OCI-LY1 (cell line): ENCODE measurements around the gene ARHGEF6.

Experiments
- H2AFZ ChIP-seq: fragments of 200-600 bp; sonication (generic), shearing (Covaris generic); 2 replicates; pipeline ENCODE4 v1.6.0; 2014; ENCODE audit warnings: antibody characterized with exemption, mild to moderate bottlenecking, low read length
- H3F3A ChIP-seq: fragments of 200-600 bp; sonication (generic), shearing (Covaris generic); 2 replicates; pipeline ENCODE4 v1.6.0; 2014; ENCODE audit warnings: mild to moderate bottlenecking, antibody characterized with exemption, low read length, moderate library complexity; ENCODE audit not compliant: insufficient read depth
- H3K27ac ChIP-seq: fragments of 200-600 bp; sonication (generic); 2 replicates; pipeline ENCODE4 v1.5.1; 2014; ENCODE audit warnings: low read length, mixed run types, mild to moderate bottlenecking, low read depth; ENCODE audit not compliant: poor library complexity, severe bottlenecking
- H3K27me3 ChIP-seq: fragments of 200-600 bp; sonication (generic); 2 replicates; pipeline ENCODE4 v1.6.0; 2014; ENCODE audit warnings: antibody characterized with exemption, mild to moderate bottlenecking, low read length, moderate library complexity; ENCODE audit not compliant: insufficient read depth
- H3K36me3 ChIP-seq: fragments of 200-600 bp; sonication (generic); 2 replicates; pipeline ENCODE4 v1.6.1; 2014; ENCODE audit warnings: mild to moderate bottlenecking, antibody characterized with exemption, low read length, moderate library complexity, mixed read lengths; ENCODE audit not compliant: insufficient read depth
- H3K4me1 ChIP-seq: fragments of 200-600 bp; sonication (generic); 2 replicates; pipeline ENCODE4 v1.5.1; 2014; ENCODE audit warnings: mild to moderate bottlenecking, low read length, moderate library complexity; ENCODE audit not compliant: insufficient read depth, severe bottlenecking
- H3K4me2 ChIP-seq: fragments of 200-600 bp; sonication (generic), shearing (Covaris generic); 2 replicates; pipeline ENCODE4 v1.6.1; 2014; ENCODE audit warnings: low read length
- H3K4me3 ChIP-seq: fragments of 200-600 bp; sonication (generic); 2 replicates; pipeline ENCODE4 v1.5.1; 2014; ENCODE audit warnings: low read length, low read depth, mild to moderate bottlenecking, mixed read lengths; ENCODE audit not compliant: poor library complexity, severe bottlenecking
- H3K79me2 ChIP-seq: fragments of 200-600 bp; shearing (Covaris generic); 2 replicates; pipeline ENCODE4 v1.6.1; 2016; ENCODE audit warnings: mixed run types, low read length, mixed read lengths; ENCODE audit not compliant: insufficient read depth
- H3K9ac ChIP-seq: fragments of 200-600 bp; sonication (generic), shearing (Covaris generic); 2 replicates; pipeline ENCODE4 v1.6.1; 2014; ENCODE audit warnings: mild to moderate bottlenecking, low read length, mixed read lengths
- H3K9me2 ChIP-seq: fragments of 200-600 bp; sonication (generic), shearing (Covaris generic); 2 replicates; pipeline ENCODE4 v1.6.1; 2014; ENCODE audit warnings: low read depth, mild to moderate bottlenecking, low read length, mixed read lengths
- H3K9me3 ChIP-seq: fragments of 200-600 bp; shearing (Covaris generic); 2 replicates; pipeline ENCODE4 v1.6.1; 2014; ENCODE audit warnings: low read length, mixed read lengths
- H4K20me1 ChIP-seq: fragments of 200-600 bp; sonication (generic), shearing (Covaris generic); 2 replicates; pipeline ENCODE4 v1.6.0; 2016; ENCODE audit warnings: mild to moderate bottlenecking, low read length; ENCODE audit not compliant: insufficient read depth
- CTCF ChIP-seq: fragments of 200-600 bp; sonication (generic), shearing (Covaris generic); IDR thresholded peaks from 2 replicates; pipeline ENCODE4 v1.5.1; 2017; ENCODE audit warnings: mild to moderate bottlenecking, antibody characterized with exemption, low read length, moderate library complexity, mixed read lengths
- EZH2 ChIP-seq: fragments of 200-600 bp; sonication (generic), shearing (Covaris generic); IDR thresholded peaks from 2 replicates; pipeline ENCODE4 v1.8.0; 2017; ENCODE audit warnings: borderline replicate concordance, mixed run types, mild to moderate bottlenecking, antibody characterized with exemption, low read length, moderate library complexity, mixed read lengths

The ARHGEF6 gene

GRCh38 chrX:136745215-136746173 is 35.2 kb downstream of the ARHGEF6 start:
- no peak overlapping the region for H3K4me2 ChIP-seq
- no peaks in the 10 kb centered on the region; the same call in 1 of the 2 replicates for H3K36me3 ChIP-seq
- peaks cover 14% of the 10 kb centered on the region for H3K4me1 ChIP-seq
- no peaks in the 10 kb centered on the region for H3F3A ChIP-seq
- H3K9me3 ChIP-seq = no peaks in the 10 kb centered on the region
- no peak for TF ChIP-seq CTCF
- TF ChIP-seq EZH2 = no peak
- no peaks in the 10 kb centered on the region for H3K79me2 ChIP-seq
- H3K4me3 ChIP-seq = no peak overlapping the region
- no peaks in the 10 kb centered on the region for H3K27me3 ChIP-seq
- H3K9ac ChIP-seq = no peak overlapping the region
- H3K27ac ChIP-seq = no peak overlapping the region
- no peaks in the 10 kb centered on the region for H4K20me1 ChIP-seq
- H3K9me2 ChIP-seq = no peaks in the 10 kb centered on the region
- H2AFZ ChIP-seq = no peak overlapping the region

GRCh38 chrX:136742721-136743379 is 37.9 kb downstream of the ARHGEF6 start:
- no peak overlapping the region for H3K9ac ChIP-seq
- H2AFZ ChIP-seq = no peak overlapping the region
- no peak overlapping the region for H3K4me2 ChIP-seq
- no peaks in the 10 kb centered on the region for H3K27me3 ChIP-seq
- no peaks in the 10 kb centered on the region for H3K79me2 ChIP-seq
- no peak overlapping the region for H3K27ac ChIP-seq
- H3K9me2 ChIP-seq = no peaks in the 10 kb centered on the region
- H3F3A ChIP-seq = no peaks in the 10 kb centered on the region
- peaks cover 13% of the 10 kb centered on the region for H3K4me1 ChIP-seq
- H3K4me3 ChIP-seq = no peak overlapping the region
- no peaks in the 10 kb centered on the region for H4K20me1 ChIP-seq
- no peaks in the 10 kb centered on the region for H3K9me3 ChIP-seq
- no peak for TF ChIP-seq EZH2
- H3K36me3 ChIP-seq = no peaks in the 10 kb centered on the region; the same call in 1 of the 2 replicates

GRCh38 chrX:136738049-136738729 is 42.5 kb downstream of the ARHGEF6 start:
- no peaks in the 10 kb centered on the region for H3K79me2 ChIP-seq
- no peaks in the 10 kb centered on the region for H3K27me3 ChIP-seq
- H4K20me1 ChIP-seq = no peaks in the 10 kb centered on the region
- no peaks in the 10 kb centered on the region for H3K9me2 ChIP-seq
- no peaks in the 10 kb centered on the region for H3K9me3 ChIP-seq
- H2AFZ ChIP-seq = no peak overlapping the region
- TF ChIP-seq EZH2 (no peak), CTCF (no peak)
- H3K9ac ChIP-seq = no peak overlapping the region
- H3K4me3 ChIP-seq = no peak overlapping the region
- no peaks in the 10 kb centered on the region for H3F3A ChIP-seq
- H3K27ac ChIP-seq = no peak overlapping the region
- peaks cover 11% of the 10 kb centered on the region for H3K4me1 ChIP-seq
- H3K36me3 ChIP-seq = no peaks in the 10 kb centered on the region
- H3K4me2 ChIP-seq = no peak overlapping the region
